ENCODE measurements around the gene COL8A1. TPM values are rescaled to one million over a fixed set of nuclear protein-coding genes. Genes with fewer than 3 reads are reported as not detected.
"Not testable (repeated sequence)": the region's sequence is repeated elsewhere in the genome, so short reads cannot be mapped to it uniquely, and the experiment has no call there.

COL8A1 gene
- 0.77 and 0.96 TPM in 2 replicates for polyA plus RNA-seq (2013)

GRCh38 chr3:99638167-99638948 lies at the start of gene COL8A1:
COL8A1 (plus strand) TSS chr3:99638594; CDS start chr3:99790683, 152,089 bp downstream.
- peaks cover 3 to 10% of the 10 kb centered on the region in 2 experiments for H3K4me1 ChIP-seq (ENCODE audit: control insufficient read depth in 1 of 2, insufficient read depth in 2 of 2, low read length in 2 of 2)
- no peak within 1 kb of the TSS for H3K4ac ChIP-seq (ENCODE audit: low read depth, low read length)
- peak within 1 kb of the TSS; percentile 45 for H3K4me3 ChIP-seq (ENCODE audit: low read depth, low read length)
- no peak within 1 kb of the TSS for H3K9ac ChIP-seq (ENCODE audit: low read length)
- H3K23ac ChIP-seq (ENCODE audit: low read length) = no peak within 1 kb of the TSS
- no peak within 1 kb of the TSS for H2AK5ac ChIP-seq (ENCODE audit: low read length)
- no CpG with 5 or more reads among the region's 26 CpGs for WGBS (ENCODE audit: extremely low coverage, insufficient coverage, insufficient read length)
- DNase-seq = peak; percentile 30 to 44
- H3K79me2 ChIP-seq (ENCODE audit: control insufficient read depth, insufficient read depth, low read length, poor library complexity) = no peaks in the 10 kb centered on the region
- H3K27ac ChIP-seq (ENCODE audit: low read depth, low read length) = peak within 1 kb of the TSS; percentile 31
- no peaks in the 10 kb centered on the region for H3K27me3 ChIP-seq (ENCODE audit: insufficient read depth, low read length)
- peak within 1 kb of the TSS; percentile 2 for H4K8ac ChIP-seq (ENCODE audit: low read depth, low read length)
- no peak within 1 kb of the TSS for H2BK5ac ChIP-seq (ENCODE audit: low read depth, low read length, poor library complexity)
- H3K9me3 ChIP-seq (ENCODE audit: insufficient read depth, low read depth, low read length) = no peaks in the 10 kb centered on the region
- H4K91ac ChIP-seq (ENCODE audit: low read depth, low read length) = no peak within 1 kb of the TSS
- no peak within 1 kb of the TSS for H3K18ac ChIP-seq (ENCODE audit: low read length)
- no peak within 1 kb of the TSS for H4K12ac ChIP-seq (ENCODE audit: low read depth, low read length)
- peak within 1 kb of the TSS; percentile 75 for H2AFZ ChIP-seq (ENCODE audit: insufficient read depth, low read length, poor library complexity)
- H2BK12ac ChIP-seq (ENCODE audit: low read length) = peak within 1 kb of the TSS; percentile 15
- H3K14ac ChIP-seq (ENCODE audit: low read length) = peak within 1 kb of the TSS; percentile 45
- H3K36me3 ChIP-seq (ENCODE audit: control insufficient read depth in 1 of 2, insufficient read depth in 2 of 2, low read length in 2 of 2) = no peaks in the 10 kb centered on the region
- peak within 1 kb of the TSS; percentile 21 for H2BK120ac ChIP-seq (ENCODE audit: insufficient read depth, low read length, poor library complexity)
- H3K4me2 ChIP-seq (ENCODE audit: low read length) = peak within 1 kb of the TSS; percentile 92
- H3K79me1 ChIP-seq (ENCODE audit: low read length) = peaks cover 2% of the 10 kb centered on the region

GRCh38 chr3:99589168-99589567 lies 49.2 kb upstream of the COL8A1 start:
- H3K27ac ChIP-seq (ENCODE audit: low read depth, low read length); DNase-seq; H3K18ac ChIP-seq (ENCODE audit: low read length); H3K4me1 ChIP-seq (ENCODE audit: control insufficient read depth in 1 of 2, insufficient read depth in 2 of 2, low read length in 2 of 2); H3K27me3 ChIP-seq (ENCODE audit: insufficient read depth, low read length); H4K12ac ChIP-seq (ENCODE audit: low read depth, low read length); H3K79me2 ChIP-seq (ENCODE audit: control insufficient read depth, insufficient read depth, low read length, poor library complexity); H3K4me2 ChIP-seq (ENCODE audit: low read length); H4K91ac ChIP-seq (ENCODE audit: low read depth, low read length); H2BK12ac ChIP-seq (ENCODE audit: low read length); H3K9me3 ChIP-seq (ENCODE audit: insufficient read depth, low read depth, low read length); H4K8ac ChIP-seq (ENCODE audit: low read depth, low read length); H3K9ac ChIP-seq (ENCODE audit: low read length); H2BK120ac ChIP-seq (ENCODE audit: insufficient read depth, low read length, poor library complexity); H2BK5ac ChIP-seq (ENCODE audit: low read depth, low read length, poor library complexity); H2AK5ac ChIP-seq (ENCODE audit: low read length); H3K4me3 ChIP-seq (ENCODE audit: low read depth, low read length); H3K36me3 ChIP-seq (ENCODE audit: control insufficient read depth in 1 of 2, insufficient read depth in 2 of 2, low read length in 2 of 2); H3K79me1 ChIP-seq (ENCODE audit: low read length); H3K14ac ChIP-seq (ENCODE audit: low read length); H3K4ac ChIP-seq (ENCODE audit: low read depth, low read length); H3K23ac ChIP-seq (ENCODE audit: low read length): not testable (repeated sequence)
- WGBS (ENCODE audit: extremely low coverage, insufficient coverage, insufficient read length) = no CpG with 5 or more reads among the region's 4 CpGs
- peak overlapping the region; percentile 63 for H2AFZ ChIP-seq (ENCODE audit: insufficient read depth, low read length, poor library complexity)

GRCh38 chr3:99599894-99600293 lies 38.5 kb upstream of the COL8A1 start:
- no peak overlapping the region for H3K4me2 ChIP-seq (ENCODE audit: low read length)

GRCh38 chr3:99601515-99601914 lies 36.9 kb upstream of the COL8A1 start:
- no peak for DNase-seq
- Histone ChIP-seq H2AFZ (ENCODE audit: insufficient read depth, low read length, poor library complexity) (no peak overlapping the region), H3K4me1 (ENCODE audit: control insufficient read depth in 1 of 2, insufficient read depth in 2 of 2, low read length in 2 of 2) (no peaks in the 10 kb centered on the region), H3K14ac (ENCODE audit: low read length) (no peak overlapping the region), H3K4me2 (ENCODE audit: low read length) (no peak overlapping the region), H3K9me3 (ENCODE audit: insufficient read depth, low read depth, low read length) (no peaks in the 10 kb centered on the region), H2BK5ac (ENCODE audit: low read depth, low read length, poor library complexity) (no peak overlapping the region), H3K18ac (ENCODE audit: low read length) (no peak overlapping the region), H3K79me1 (ENCODE audit: low read length) (no peaks in the 10 kb centered on the region), H4K91ac (ENCODE audit: low read depth, low read length) (no peak overlapping the region), H3K9ac (ENCODE audit: low read length) (no peak overlapping the region), H3K27me3 (ENCODE audit: insufficient read depth, low read length) (no peaks in the 10 kb centered on the region), H3K79me2 (ENCODE audit: control insufficient read depth, insufficient read depth, low read length, poor library complexity) (no peaks in the 10 kb centered on the region), H2BK12ac (ENCODE audit: low read length) (no peak overlapping the region), H3K4me3 (ENCODE audit: low read depth, low read length) (no peak overlapping the region), H3K4ac (ENCODE audit: low read depth, low read length) (no peak overlapping the region), H3K36me3 (ENCODE audit: control insufficient read depth in 1 of 2, insufficient read depth in 2 of 2, low read length in 2 of 2) (no peaks in the 10 kb centered on the region), H3K27ac (ENCODE audit: low read depth, low read length) (no peak overlapping the region), H4K8ac (ENCODE audit: low read depth, low read length) (no peak overlapping the region), H4K12ac (ENCODE audit: low read depth, low read length) (no peak overlapping the region), H3K23ac (ENCODE audit: low read length) (no peak overlapping the region), H2BK120ac (ENCODE audit: insufficient read depth, low read length, poor library complexity) (no peak overlapping the region), H2AK5ac (ENCODE audit: low read length) (no peak overlapping the region)
- WGBS (ENCODE audit: extremely low coverage, insufficient coverage, insufficient read length) = no CpG with 5 or more reads among the region's 1 CpG

More at GRCh38 chr3:99599894-99600293, 38.5 kb upstream of the COL8A1 start:
- WGBS (ENCODE audit: extremely low coverage, insufficient coverage, insufficient read length) = no CpG with 5 or more reads among the region's 5 CpGs
- Histone ChIP-seq H2AK5ac (ENCODE audit: low read length) (no peak overlapping the region), H3K9ac (ENCODE audit: low read length) (no peak overlapping the region), H4K91ac (ENCODE audit: low read depth, low read length) (no peak overlapping the region), H2BK5ac (ENCODE audit: low read depth, low read length, poor library complexity) (no peak overlapping the region), H4K8ac (ENCODE audit: low read depth, low read length) (no peak overlapping the region), H3K4me1 (ENCODE audit: control insufficient read depth in 1 of 2, insufficient read depth in 2 of 2, low read length in 2 of 2) (no peaks in the 10 kb centered on the region), H4K12ac (ENCODE audit: low read depth, low read length) (no peak overlapping the region), H3K14ac (ENCODE audit: low read length) (no peak overlapping the region), H3K27ac (ENCODE audit: low read depth, low read length) (no peak overlapping the region), H2AFZ (ENCODE audit: insufficient read depth, low read length, poor library complexity) (no peak overlapping the region), H3K79me2 (ENCODE audit: control insufficient read depth, insufficient read depth, low read length, poor library complexity) (no peaks in the 10 kb centered on the region), H3K36me3 (ENCODE audit: control insufficient read depth in 1 of 2, insufficient read depth in 2 of 2, low read length in 2 of 2) (no peaks in the 10 kb centered on the region), H3K27me3 (ENCODE audit: insufficient read depth, low read length) (no peaks in the 10 kb centered on the region), H3K9me3 (ENCODE audit: insufficient read depth, low read depth, low read length) (no peaks in the 10 kb centered on the region), H3K4ac (ENCODE audit: low read depth, low read length) (no peak overlapping the region), H3K4me3 (ENCODE audit: low read depth, low read length) (no peak overlapping the region), H3K79me1 (ENCODE audit: low read length) (no peaks in the 10 kb centered on the region), H3K23ac (ENCODE audit: low read length) (no peak overlapping the region), H2BK12ac (ENCODE audit: low read length) (no peak overlapping the region), H2BK120ac (ENCODE audit: insufficient read depth, low read length, poor library complexity) (no peak overlapping the region), H3K18ac (ENCODE audit: low read length) (no peak overlapping the region)
- no peak for DNase-seq
